Type B pancreatic cell (in vitro differentiated cells): ENCODE data around the gene NDRG2. TPM values are rescaled to one million over a fixed set of nuclear protein-coding genes. Genes with fewer than 3 reads are reported as not detected.
"Not testable (repeated sequence)": the region's sequence is repeated elsewhere in the genome, so short reads cannot be mapped to it uniquely, and the experiment has no call there.

Experiments used
- DNase-seq: peaks from one replicate; pipeline ENCODE4 v3.0.0; 2021; ENCODE audit warnings: mixed read lengths; ENCODE audit not compliant: unreplicated experiment; ENCODE audit errors: extremely low spot score
- H3K27ac Mint-ChIP-seq: 2 replicates; pipeline ENCODE4 v1.8.0; 2021; ENCODE audit warnings: mild to moderate bottlenecking, mixed read lengths
- H3K27me3 Mint-ChIP-seq: 2 replicates; pipeline ENCODE4 v1.8.0; 2021; ENCODE audit warnings: mixed read lengths
- H3K36me3 Mint-ChIP-seq: 2 replicates; pipeline ENCODE4 v1.8.0; 2021; ENCODE audit warnings: mixed read lengths
- H3K4me1 Mint-ChIP-seq: one replicate; pipeline ENCODE4 v1.8.0; 2021; ENCODE audit warnings: mixed read lengths; ENCODE audit not compliant: unreplicated experiment
- H3K4me3 Mint-ChIP-seq: 2 replicates; pipeline ENCODE4 v1.8.0; 2021; ENCODE audit warnings: mild to moderate bottlenecking, mixed read lengths
- H3K9me3 Mint-ChIP-seq: 2 replicates; pipeline ENCODE4 v1.8.0; 2021; ENCODE audit warnings: mixed read lengths
- total RNA-seq: library from RNA; stranded (reverse); gene quantifications from 2 replicates; pipeline ENCODE4 v1.2.1, GENCODE V29; 2021; ENCODE audit warnings: low replicate concordance
- TF ChIP-seq, protein P1 (sequence below): fragments of 200-600 bp; sonication (generic); conservative IDR thresholded peaks from 2 replicates; pipeline ENCODE4 v1.5.0; 2021; ENCODE audit warnings: antibody characterized with exemption, mild to moderate bottlenecking

NDRG2 gene
- total RNA-seq, 1 donor from 2014 or later = 150 TPM

DNA sequence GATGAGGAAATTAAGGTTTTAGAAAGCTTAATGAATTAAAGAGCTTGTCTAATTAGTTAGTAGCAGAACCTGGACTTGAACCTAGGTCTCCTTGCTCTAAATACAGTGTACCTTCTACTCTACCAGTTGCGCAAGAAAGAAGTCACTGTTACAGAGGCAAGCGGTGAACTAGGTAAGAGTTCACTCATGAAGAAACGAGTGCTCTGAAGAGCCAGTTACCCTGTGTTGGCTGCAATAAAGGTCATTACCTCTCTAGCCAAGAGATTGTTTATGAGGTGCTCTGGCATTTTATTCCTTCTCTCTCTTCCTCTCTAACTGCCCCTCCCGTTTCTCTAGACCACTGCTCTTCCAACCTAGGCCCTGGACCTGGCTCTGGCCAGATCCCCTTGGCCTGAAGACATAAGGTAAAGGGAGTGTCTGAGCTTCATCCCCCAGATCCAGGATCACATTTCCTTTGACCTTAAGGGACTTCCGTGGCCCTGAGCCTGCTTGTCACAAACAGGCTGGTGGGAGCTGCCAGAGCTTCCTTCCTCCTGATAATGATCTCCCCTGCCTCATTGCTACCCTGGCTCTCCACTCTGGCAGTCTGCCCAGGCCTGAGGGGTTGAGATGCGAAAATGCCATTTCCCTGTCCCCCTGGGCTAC is 19.2 kb upstream of the NDRG2 start:
- no peaks in the 10 kb centered on the region for H3K36me3 Mint-ChIP-seq
- no peak for DNase-seq
- H3K4me1 Mint-ChIP-seq = peaks cover 22% of the 10 kb centered on the region
- no peaks in the 10 kb centered on the region for H3K9me3 Mint-ChIP-seq
- peak overlapping the region; percentile 40 for H3K4me3 Mint-ChIP-seq
- H3K27me3 Mint-ChIP-seq = peaks cover 7% of the 10 kb centered on the region
- TF ChIP-seq, protein P1, sequence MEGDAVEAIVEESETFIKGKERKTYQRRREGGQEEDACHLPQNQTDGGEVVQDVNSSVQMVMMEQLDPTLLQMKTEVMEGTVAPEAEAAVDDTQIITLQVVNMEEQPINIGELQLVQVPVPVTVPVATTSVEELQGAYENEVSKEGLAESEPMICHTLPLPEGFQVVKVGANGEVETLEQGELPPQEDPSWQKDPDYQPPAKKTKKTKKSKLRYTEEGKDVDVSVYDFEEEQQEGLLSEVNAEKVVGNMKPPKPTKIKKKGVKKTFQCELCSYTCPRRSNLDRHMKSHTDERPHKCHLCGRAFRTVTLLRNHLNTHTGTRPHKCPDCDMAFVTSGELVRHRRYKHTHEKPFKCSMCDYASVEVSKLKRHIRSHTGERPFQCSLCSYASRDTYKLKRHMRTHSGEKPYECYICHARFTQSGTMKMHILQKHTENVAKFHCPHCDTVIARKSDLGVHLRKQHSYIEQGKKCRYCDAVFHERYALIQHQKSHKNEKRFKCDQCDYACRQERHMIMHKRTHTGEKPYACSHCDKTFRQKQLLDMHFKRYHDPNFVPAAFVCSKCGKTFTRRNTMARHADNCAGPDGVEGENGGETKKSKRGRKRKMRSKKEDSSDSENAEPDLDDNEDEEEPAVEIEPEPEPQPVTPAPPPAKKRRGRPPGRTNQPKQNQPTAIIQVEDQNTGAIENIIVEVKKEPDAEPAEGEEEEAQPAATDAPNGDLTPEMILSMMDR = no peak
- H3K27ac Mint-ChIP-seq = no peak overlapping the region

DNA sequence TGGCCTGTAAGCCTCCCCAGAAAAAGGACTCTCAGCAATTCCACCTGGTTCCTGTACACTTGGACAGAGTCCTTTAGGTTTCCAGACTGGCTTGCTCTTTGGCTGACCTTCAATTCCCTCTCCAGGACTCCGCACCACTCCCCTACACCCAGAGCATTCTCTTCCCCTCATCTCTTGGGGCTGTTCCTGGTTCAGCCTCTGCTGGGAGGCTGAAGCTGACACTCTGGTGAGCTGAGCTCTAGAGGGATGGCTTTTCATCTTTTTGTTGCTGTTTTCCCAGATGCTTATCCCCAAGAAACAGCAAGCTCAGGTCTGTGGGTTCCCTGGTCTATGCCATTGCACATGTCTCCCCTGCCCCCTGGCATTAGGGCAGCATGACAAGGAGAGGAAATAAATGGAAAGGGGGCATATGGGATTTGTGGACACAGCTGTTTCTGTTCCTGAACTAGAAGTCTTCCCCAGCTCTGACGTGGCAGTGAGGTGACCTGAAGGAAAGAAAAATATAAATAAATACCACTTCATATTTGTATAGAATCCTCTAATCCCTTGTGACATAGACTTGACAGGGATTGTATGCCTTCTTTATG is 18.6 kb upstream of the NDRG2 start:
- no peaks in the 10 kb centered on the region for H3K9me3 Mint-ChIP-seq
- H3K4me1 Mint-ChIP-seq = peaks cover 22% of the 10 kb centered on the region
- H3K36me3 Mint-ChIP-seq = no peaks in the 10 kb centered on the region
- H3K27ac Mint-ChIP-seq = no peak overlapping the region
- no peak overlapping the region for H3K4me3 Mint-ChIP-seq
- TF ChIP-seq, protein P1 = no peak
- no peak for DNase-seq
- H3K27me3 Mint-ChIP-seq = peaks cover 7% of the 10 kb centered on the region

DNA sequence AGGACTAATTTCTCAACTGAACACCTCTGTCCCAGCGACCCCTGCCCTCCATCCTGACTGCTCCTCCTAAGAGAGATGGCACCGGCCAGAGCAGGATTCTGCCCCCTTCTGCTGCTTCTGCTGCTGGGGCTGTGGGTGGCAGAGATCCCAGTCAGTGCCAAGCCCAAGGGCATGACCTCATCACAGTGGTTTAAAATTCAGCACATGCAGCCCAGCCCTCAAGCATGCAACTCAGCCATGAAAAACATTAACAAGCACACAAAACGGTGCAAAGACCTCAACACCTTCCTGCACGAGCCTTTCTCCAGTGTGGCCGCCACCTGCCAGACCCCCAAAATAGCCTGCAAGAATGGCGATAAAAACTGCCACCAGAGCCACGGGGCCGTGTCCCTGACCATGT is 18.1 kb upstream of the NDRG2 start:
- H3K4me3 Mint-ChIP-seq = no peak overlapping the region
- H3K9me3 Mint-ChIP-seq = no peaks in the 10 kb centered on the region
- peaks cover 7% of the 10 kb centered on the region for H3K27me3 Mint-ChIP-seq
- no peaks in the 10 kb centered on the region for H3K36me3 Mint-ChIP-seq
- TF ChIP-seq, protein P1 = no peak
- H3K4me1 Mint-ChIP-seq = peaks cover 25% of the 10 kb centered on the region
- no peak overlapping the region for H3K27ac Mint-ChIP-seq
- no peak for DNase-seq

DNA sequence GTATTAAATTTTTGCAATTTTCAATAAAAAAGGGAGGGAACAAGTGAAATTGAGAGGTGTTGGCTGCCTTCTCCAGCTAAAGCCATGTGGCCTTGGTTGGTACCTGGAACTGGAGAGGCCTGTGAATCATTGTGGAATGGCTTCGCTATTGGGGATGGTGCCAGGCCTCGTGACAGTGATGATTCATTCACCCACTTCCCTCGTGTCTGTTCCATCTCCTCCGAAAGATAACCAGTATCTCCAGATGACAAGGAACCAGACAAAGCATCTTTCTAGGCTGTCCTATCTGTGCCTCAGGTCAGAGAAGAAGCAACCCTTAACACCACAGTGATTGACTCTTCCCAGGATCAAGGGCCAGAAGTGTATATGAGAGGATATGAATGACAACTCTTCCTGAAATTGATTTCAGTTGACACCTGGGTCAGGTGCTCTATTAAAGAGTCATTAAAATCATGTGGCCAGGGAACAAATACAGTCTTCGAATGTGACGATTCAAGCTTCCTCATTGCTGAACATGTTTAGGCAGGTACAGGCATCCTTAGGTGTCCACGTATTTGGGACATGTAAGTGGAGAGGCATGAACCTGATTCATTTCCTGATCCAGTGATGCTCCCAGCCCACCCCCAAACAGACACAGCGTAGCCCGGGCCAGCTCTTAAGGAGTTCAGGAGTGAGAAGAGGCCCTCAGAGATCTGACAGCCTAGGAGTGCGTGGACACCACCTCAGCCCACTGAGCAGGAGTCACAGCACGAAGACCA is 17.0 kb upstream of the NDRG2 start, which contains the start of gene RNASE7:
Gene RNASE7, plus strand, starts transcription at position 687 of the 758 bp plus-strand sequence. CDS start 631 bp downstream, outside the sequence.
- TF ChIP-seq, protein P1 = no peak
- DNase-seq = no peak
- peak within 1 kb of the TSS; percentile 8 for H3K4me3 Mint-ChIP-seq
- H3K9me3 Mint-ChIP-seq = no peaks in the 10 kb centered on the region
- H3K27ac Mint-ChIP-seq = peak within 1 kb of the TSS; percentile 60
- peaks cover 21% of the 10 kb centered on the region for H3K4me1 Mint-ChIP-seq
- no peaks in the 10 kb centered on the region for H3K36me3 Mint-ChIP-seq
- peaks cover 7% of the 10 kb centered on the region for H3K27me3 Mint-ChIP-seq

DNA sequence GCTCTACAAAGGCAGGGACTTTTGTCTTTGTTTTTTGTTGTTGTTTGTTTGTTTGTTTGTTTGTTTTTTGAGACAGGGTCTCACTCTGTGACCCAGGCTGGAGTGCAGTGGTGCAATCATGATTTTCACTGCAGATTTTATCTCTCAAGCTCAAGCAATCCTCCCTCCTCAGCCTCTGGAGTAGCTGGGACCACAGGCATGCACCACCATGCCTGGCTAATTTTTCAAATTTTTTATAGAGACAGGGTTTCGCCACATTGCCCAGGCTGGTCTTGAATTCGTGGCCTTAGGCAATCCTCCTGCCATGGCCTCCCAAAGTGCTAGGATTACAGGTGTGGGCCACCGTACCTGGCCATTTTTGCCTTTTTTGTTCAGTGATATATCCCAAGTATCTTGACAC is 16.1 kb upstream of the NDRG2 start:
- DNase-seq, H3K9me3 Mint-ChIP-seq, H3K27ac Mint-ChIP-seq, H3K36me3 Mint-ChIP-seq, H3K4me3 Mint-ChIP-seq, H3K27me3 Mint-ChIP-seq: not testable (repeated sequence)
- peaks cover 21% of the 10 kb centered on the region for H3K4me1 Mint-ChIP-seq
